Astrocyte of the cerebellum (primary cell): ENCODE data around the gene ADD3.

Source experiments
- DNase-seq: peaks from one replicate; pipeline ENCODE4 v3.0.0-alpha.2; 2011; ENCODE audit warnings: low read depth
- H3K4me3 ChIP-seq: 2 replicates; pipeline ENCODE4 v1.5.1; 2011; ENCODE audit warnings: mild to moderate bottlenecking, low read depth, low read length, moderate library complexity
- CTCF ChIP-seq: IDR thresholded peaks from 2 replicates; pipeline ENCODE4 v1.5.1; 2012; ENCODE audit warnings: low read length, low read depth, moderate library complexity, mild to moderate bottlenecking; ENCODE audit errors: missing control alignments
- in situ Hi-C: cut with HindIII; loops from 2 replicates; pipeline ENCODE4 v1.10.0; 2017; ENCODE audit warnings: low sequenced_read_pairs

Gene ADD3

GRCh38 chr10:109994711-109995577 lies 12.8 kb upstream of the ADD3 start:
- no peak overlapping the region for H3K4me3 ChIP-seq
- no peak for TF ChIP-seq CTCF
- no peak for DNase-seq
- in situ Hi-C loops: loop anchor here (5.0 kb wide), 1 partner anchor 93 kb away; no protein-coding TSS in a partner anchor

- DNase-seq: no peak
- in situ Hi-C loops: loop anchor here (5.0 kb wide), 1 partner anchor 93 kb away; no protein-coding TSS in a partner anchor
- no peak overlapping the region for H3K4me3 ChIP-seq
- TF ChIP-seq CTCF: no peak
Observed at GRCh38 chr10:109995595-109995994, 12.2 kb upstream of the ADD3 start.

GRCh38 chr10:109996225-109996624 lies 11.6 kb upstream of the ADD3 start:
- in situ Hi-C loops: loop anchor here (5.0 kb wide), 1 partner anchor 94 kb away; no protein-coding TSS in a partner anchor
- H3K4me3 ChIP-seq: no peak overlapping the region
- no peak for TF ChIP-seq CTCF
- no peak for DNase-seq

GRCh38 chr10:109996766-109997171 lies 11.0 kb upstream of the ADD3 start:
- in situ Hi-C loops: loop anchor here (5.0 kb wide), 1 partner anchor 94 kb away; no protein-coding TSS in a partner anchor
- no peak for TF ChIP-seq CTCF
- no peak for DNase-seq
- no peak overlapping the region for H3K4me3 ChIP-seq

GRCh38 chr10:109997233-109997632 lies 10.6 kb upstream of the ADD3 start:
- DNase-seq: no peak
- no peak overlapping the region for H3K4me3 ChIP-seq
- in situ Hi-C loops: loop anchor here (5.0 kb wide), 1 partner anchor 95 kb away; no protein-coding TSS in a partner anchor
- no peak for TF ChIP-seq CTCF

GRCh38 chr10:109998513-109998912 lies 9.3 kb upstream of the ADD3 start:
- DNase-seq: no peak
- H3K4me3 ChIP-seq: no peak overlapping the region
- no peak for TF ChIP-seq CTCF
- in situ Hi-C loops: loop anchor here (5.0 kb wide), 1 partner anchor 96 kb away; no protein-coding TSS in a partner anchor
